Stimulated activated CD4-positive, alpha-beta T cell treated with anti-CD3 and anti-CD28 coated beads, Interleukin-4, amount 100 ng/mL, for 1 hour (primary cell): ENCODE data around the gene BAIAP2L1.

Source experiments
- DNase-seq: peaks from one replicate; pipeline ENCODE4 v3.0.0-alpha.2; 2020

BAIAP2L1 gene

GRCh38 chr7:98355250-98355538, 45.7 kb downstream of the BAIAP2L1 start:
- DNase-seq, result no peak

GRCh38 chr7:98354511-98355249, 46.2 kb downstream of the BAIAP2L1 start:
- no peak for DNase-seq

GRCh38 chr7:98354052-98354451, 46.8 kb downstream of the BAIAP2L1 start:
- no peak for DNase-seq

GRCh38 chr7:98352621-98353020, 48.3 kb downstream of the BAIAP2L1 start:
- no peak for DNase-seq

- no peak for DNase-seq
These were observed 49.8 kb downstream of the BAIAP2L1 start for GRCh38 chr7:98351136-98351535.

GRCh38 chr7:98348726-98349474, 52.0 kb downstream of the BAIAP2L1 start:
- no peak for DNase-seq

- DNase-seq, result no peak
These were observed 54.3 kb downstream of the BAIAP2L1 start for GRCh38 chr7:98346515-98347069.

GRCh38 chr7:98341106-98341505, 59.8 kb downstream of the BAIAP2L1 start:
- no peak for DNase-seq

- no peak for DNase-seq
These were observed 61.8 kb downstream of the BAIAP2L1 start for GRCh38 chr7:98339043-98339442.

- no peak for DNase-seq
These were observed 62.4 kb downstream of the BAIAP2L1 start for GRCh38 chr7:98338441-98338840.

- no peak for DNase-seq
These were observed 65.4 kb downstream of the BAIAP2L1 start for GRCh38 chr7:98335411-98335977.

GRCh38 chr7:98334081-98334480, 66.8 kb downstream of the BAIAP2L1 start:
- no peak for DNase-seq

- DNase-seq, result no peak
These were observed 69.9 kb downstream of the BAIAP2L1 start for GRCh38 chr7:98330926-98331529.

- DNase-seq, result no peak
These were observed 71.0 kb downstream of the BAIAP2L1 start for GRCh38 chr7:98329791-98330373.

- no peak for DNase-seq
These were observed 71.6 kb downstream of the BAIAP2L1 start for GRCh38 chr7:98329100-98329790.

- DNase-seq, result no peak
These were observed 76.1 kb downstream of the BAIAP2L1 start for GRCh38 chr7:98324782-98325181.

GRCh38 chr7:98323597-98324322, 77.1 kb downstream of the BAIAP2L1 start:
- DNase-seq, result no peak

GRCh38 chr7:98322331-98323270, 78.3 kb downstream of the BAIAP2L1 start:
- no peak for DNase-seq

- DNase-seq, result no peak
These were observed 79.6 kb downstream of the BAIAP2L1 start for GRCh38 chr7:98321301-98321700.

- no peak for DNase-seq
These were observed 81.7 kb downstream of the BAIAP2L1 start for GRCh38 chr7:98319176-98319575.
